HT1080 (cell line): Measurements from ENCODE around the gene AFAP1L1. TPM values are rescaled to one million over a fixed set of nuclear protein-coding genes. Genes with fewer than 3 reads are reported as not detected.
A peak's percentile ranks its signal among the peaks of the same experiment; 100 is the strongest.
"Not testable (repeated sequence)": the region's sequence is repeated elsewhere in the genome, so short reads cannot be mapped to it uniquely, and the experiment has no call there.

Experiments used
- DNase-seq: peaks from one replicate; pipeline ENCODE4 v3.0.0-alpha.2; 2015; ENCODE audit warnings: low read depth
- total RNA-seq: library from RNA; depleted of rRNA; stranded (reverse); fragments of >200 nt; shearing (Covaris generic); gene quantifications from 2 replicates; pipeline ENCODE4 v1.2.3, GENCODE V29; 2014

The AFAP1L1 gene
- total RNA-seq, 1 experiment from 2014 or later, result 0.98 TPM

GRCh38 chr5:149260761-149261160 lies 10.9 kb upstream of the AFAP1L1 start:
- DNase-seq, result no peak

- no peak for DNase-seq
Measured at GRCh38 chr5:149261246-149261645, 10.4 kb upstream of the AFAP1L1 start.

GRCh38 chr5:149262315-149262714 lies 9.3 kb upstream of the AFAP1L1 start:
- no peak for DNase-seq

- no peak for DNase-seq
Measured at GRCh38 chr5:149264439-149265067, 7.1 kb upstream of the AFAP1L1 start.

GRCh38 chr5:149265068-149265465 lies 6.6 kb upstream of the AFAP1L1 start:
- DNase-seq, result no peak

GRCh38 chr5:149265597-149265996 lies 6.1 kb upstream of the AFAP1L1 start:
- DNase-seq, result peak; percentile 68

GRCh38 chr5:149267241-149267973 lies 4.3 kb upstream of the AFAP1L1 start:
- no peak for DNase-seq

- DNase-seq, result peak; percentile 68
Measured at GRCh38 chr5:149268928-149269557, 2.6 kb upstream of the AFAP1L1 start.

GRCh38 chr5:149271195-149271715 lies 404 bp upstream of the AFAP1L1 start:
- no peak for DNase-seq

- not testable (repeated sequence) for DNase-seq
Measured at GRCh38 chr5:149272781-149273180, 1.1 kb downstream of the AFAP1L1 start.

- DNase-seq, result no peak
Measured at GRCh38 chr5:149273237-149273636, 1.6 kb downstream of the AFAP1L1 start.

GRCh38 chr5:149273950-149274349 lies 2.3 kb downstream of the AFAP1L1 start:
- no peak for DNase-seq

- no peak for DNase-seq
Measured at GRCh38 chr5:149274939-149275338, 3.3 kb downstream of the AFAP1L1 start.

- DNase-seq, result no peak
Measured at GRCh38 chr5:149277801-149278200, 6.1 kb downstream of the AFAP1L1 start.

- no peak for DNase-seq
Measured at GRCh38 chr5:149278451-149279210, 7.0 kb downstream of the AFAP1L1 start.

GRCh38 chr5:149279661-149280060 lies 8.0 kb downstream of the AFAP1L1 start:
- DNase-seq, result no peak

GRCh38 chr5:149280124-149280523 lies 8.5 kb downstream of the AFAP1L1 start:
- no peak for DNase-seq

- no peak for DNase-seq
Measured at GRCh38 chr5:149280802-149281201, 9.1 kb downstream of the AFAP1L1 start.

- DNase-seq, result no peak
Measured at GRCh38 chr5:149282027-149282965, 10.6 kb downstream of the AFAP1L1 start.

- no peak for DNase-seq
Measured at GRCh38 chr5:149282966-149283332, 11.3 kb downstream of the AFAP1L1 start.
